WTC11 (cell line): ENCODE data around the gene P3H3.

Source experiments
- ATF1 ChIP-seq: sonication (generic); formaldehyde crosslinking; IDR thresholded peaks from 2 replicates; pipeline ENCODE4 v1.8.1; 2023; ENCODE audit warnings: mild to moderate bottlenecking, moderate library complexity, missing genetic modification reagents
- ATF2 ChIP-seq: sonication (generic); formaldehyde crosslinking; IDR thresholded peaks from 2 replicates; pipeline ENCODE4 v1.8.1; 2022; ENCODE audit warnings: low read depth, missing genetic modification reagents, borderline replicate concordance
- ESRRA ChIP-seq: sonication (generic); formaldehyde crosslinking; IDR thresholded peaks from 2 replicates; pipeline ENCODE4 v1.8.1; 2022; ENCODE audit warnings: mild to moderate bottlenecking, missing genetic modification reagents, borderline replicate concordance
- FOXK1 ChIP-seq: sonication (generic); formaldehyde crosslinking; IDR thresholded peaks from 2 replicates; pipeline ENCODE4 v1.8.0; 2022; ENCODE audit warnings: mild to moderate bottlenecking, moderate library complexity, missing genetic modification reagents
- NFATC4 ChIP-seq: fragments of 250-450 bp; sonication (Bioruptor Pico); IDR thresholded peaks from 2 replicates; pipeline ENCODE4 v1.9.0; 2021; ENCODE audit warnings: mild to moderate bottlenecking
- NFE2L1 ChIP-seq: sonication (generic); formaldehyde crosslinking; IDR thresholded peaks from 2 replicates; pipeline ENCODE4 v1.8.1; 2023; ENCODE audit warnings: missing genetic modification reagents
- NR2C2 ChIP-seq: sonication (generic); formaldehyde crosslinking; IDR thresholded peaks from 2 replicates; pipeline ENCODE4 v1.8.0; 2022; ENCODE audit warnings: mild to moderate bottlenecking, missing genetic modification reagents
- SP1 ChIP-seq: sonication (generic); formaldehyde crosslinking; conservative IDR thresholded peaks from 2 replicates; pipeline ENCODE4 v1.8.1; 2022; ENCODE audit warnings: missing genetic modification reagents
- TEAD1 ChIP-seq: sonication (generic); formaldehyde crosslinking; IDR thresholded peaks from 2 replicates; pipeline ENCODE4 v1.8.0; 2022; ENCODE audit warnings: mild to moderate bottlenecking, missing genetic modification reagents
- TF ChIP-seq, protein P1 (sequence below): fragments of 200-600 bp; IDR thresholded peaks from 2 replicates; pipeline ENCODE4 v1.8.0; 2022; ENCODE audit warnings: antibody characterized with exemption
- TF ChIP-seq, protein P2 (sequence below): sonication (generic); formaldehyde crosslinking; conservative IDR thresholded peaks from 2 replicates; pipeline ENCODE4 v1.8.1; 2023; ENCODE audit warnings: mild to moderate bottlenecking, low read depth, missing genetic modification reagents, moderate library complexity

GRCh38 chr12:6784296-6784695 lies 43.9 kb upstream of the P3H3 start:
- TF ChIP-seq, protein P1, sequence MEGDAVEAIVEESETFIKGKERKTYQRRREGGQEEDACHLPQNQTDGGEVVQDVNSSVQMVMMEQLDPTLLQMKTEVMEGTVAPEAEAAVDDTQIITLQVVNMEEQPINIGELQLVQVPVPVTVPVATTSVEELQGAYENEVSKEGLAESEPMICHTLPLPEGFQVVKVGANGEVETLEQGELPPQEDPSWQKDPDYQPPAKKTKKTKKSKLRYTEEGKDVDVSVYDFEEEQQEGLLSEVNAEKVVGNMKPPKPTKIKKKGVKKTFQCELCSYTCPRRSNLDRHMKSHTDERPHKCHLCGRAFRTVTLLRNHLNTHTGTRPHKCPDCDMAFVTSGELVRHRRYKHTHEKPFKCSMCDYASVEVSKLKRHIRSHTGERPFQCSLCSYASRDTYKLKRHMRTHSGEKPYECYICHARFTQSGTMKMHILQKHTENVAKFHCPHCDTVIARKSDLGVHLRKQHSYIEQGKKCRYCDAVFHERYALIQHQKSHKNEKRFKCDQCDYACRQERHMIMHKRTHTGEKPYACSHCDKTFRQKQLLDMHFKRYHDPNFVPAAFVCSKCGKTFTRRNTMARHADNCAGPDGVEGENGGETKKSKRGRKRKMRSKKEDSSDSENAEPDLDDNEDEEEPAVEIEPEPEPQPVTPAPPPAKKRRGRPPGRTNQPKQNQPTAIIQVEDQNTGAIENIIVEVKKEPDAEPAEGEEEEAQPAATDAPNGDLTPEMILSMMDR = no peak
- TF ChIP-seq NFE2L1 (no peak), ATF1 (no peak), FOXK1 (CRISPR knock-in tag) (no peak), ATF2 (CRISPR knock-in tag) (no peak), NR2C2 (CRISPR knock-in tag) (no peak), SP1 (no peak), NFATC4 (CRISPR knock-in tag) (no peak), ESRRA (CRISPR knock-in tag) (no peak), TEAD1 (CRISPR knock-in tag) (no peak)
- TF ChIP-seq, protein P2, sequence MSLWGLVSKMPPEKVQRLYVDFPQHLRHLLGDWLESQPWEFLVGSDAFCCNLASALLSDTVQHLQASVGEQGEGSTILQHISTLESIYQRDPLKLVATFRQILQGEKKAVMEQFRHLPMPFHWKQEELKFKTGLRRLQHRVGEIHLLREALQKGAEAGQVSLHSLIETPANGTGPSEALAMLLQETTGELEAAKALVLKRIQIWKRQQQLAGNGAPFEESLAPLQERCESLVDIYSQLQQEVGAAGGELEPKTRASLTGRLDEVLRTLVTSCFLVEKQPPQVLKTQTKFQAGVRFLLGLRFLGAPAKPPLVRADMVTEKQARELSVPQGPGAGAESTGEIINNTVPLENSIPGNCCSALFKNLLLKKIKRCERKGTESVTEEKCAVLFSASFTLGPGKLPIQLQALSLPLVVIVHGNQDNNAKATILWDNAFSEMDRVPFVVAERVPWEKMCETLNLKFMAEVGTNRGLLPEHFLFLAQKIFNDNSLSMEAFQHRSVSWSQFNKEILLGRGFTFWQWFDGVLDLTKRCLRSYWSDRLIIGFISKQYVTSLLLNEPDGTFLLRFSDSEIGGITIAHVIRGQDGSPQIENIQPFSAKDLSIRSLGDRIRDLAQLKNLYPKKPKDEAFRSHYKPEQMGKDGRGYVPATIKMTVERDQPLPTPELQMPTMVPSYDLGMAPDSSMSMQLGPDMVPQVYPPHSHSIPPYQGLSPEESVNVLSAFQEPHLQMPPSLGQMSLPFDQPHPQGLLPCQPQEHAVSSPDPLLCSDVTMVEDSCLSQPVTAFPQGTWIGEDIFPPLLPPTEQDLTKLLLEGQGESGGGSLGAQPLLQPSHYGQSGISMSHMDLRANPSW (CRISPR knock-in tag) = no peak
